Right ventricle myocardium superior (tissue), 1 donor: ENCODE measurements around the gene FIBP. TPM values are rescaled to one million over a fixed set of nuclear protein-coding genes. Genes with fewer than 3 reads are reported as not detected.
A peak's percentile ranks its signal among the peaks of the same experiment; 100 is the strongest.

ENCODE experiments used
- ATAC-seq: fragments of 200-7000 bp; cut with Tn5 transposase; one replicate; pipeline ENCODE4 v1.9.1; 2020; ENCODE audit warnings: mild to moderate bottlenecking; ENCODE audit not compliant: poor library complexity
- DNase-seq: peaks from one replicate; pipeline ENCODE4 v3.0.0-alpha.2; 2020
- intact Hi-C: fragments of 100-400 bp; cut with DNase I; formaldehyde crosslinking; loops from one replicate; pipeline ENCODE4 v1.11.2; 2022
- total RNA-seq: library from RNA; stranded (reverse); fragmentation: NEBNext Ultra II Directional; extraction: Animal tissue kit (Norgen Biotek cat#: 25700); gene quantifications from one replicate; pipeline ENCODE4 v1.2.1, GENCODE V29; 2021
- donor health status: DM: no; HTN: yes; CAD: no; lungs with severe emphysema.

The FIBP gene
- total RNA-seq, 1 donor from 2014 or later = 37.7 TPM

GRCh38 chr11:65863889-65864705, 24.2 kb downstream of the FIBP start:
- ATAC-seq = no peak
- intact Hi-C loops = no loop called here
- DNase-seq = no peak

- ATAC-seq (no peak), DNase-seq (no peak)
- intact Hi-C loops = no loop called here
These were observed 25.1 kb downstream of the FIBP start for GRCh38 chr11:65862941-65863888.

- intact Hi-C loops = no loop called here
- ATAC-seq = no peak
- DNase-seq = no peak
These were observed 26.0 kb downstream of the FIBP start for GRCh38 chr11:65862191-65862735.

- intact Hi-C loops = no loop called here
- DNase-seq (no peak), ATAC-seq (no peak)
These were observed 26.6 kb downstream of the FIBP start for GRCh38 chr11:65861533-65862183.

GRCh38 chr11:65861165-65861505, 27.1 kb downstream of the FIBP start:
- intact Hi-C loops = no loop called here
- DNase-seq = no peak
- ATAC-seq = no peak

GRCh38 chr11:65860278-65861164, 27.8 kb downstream of the FIBP start, which contains the start of gene MUS81:
Gene MUS81, plus strand, starts transcription at chr11:65860433. Its CDS starts 321 bp downstream, at chr11:65860754.
- ATAC-seq (peak; percentile 76), DNase-seq (peak; percentile 99)
- intact Hi-C loops = no loop called here

GRCh38 chr11:65859812-65860277, 28.4 kb downstream of the FIBP start:
- intact Hi-C loops = loop anchor here (2.0 kb wide), 1 partner anchor 29 kb away; the partner anchor contains the start of gene FIBP
- DNase-seq = no peak
- no peak for ATAC-seq

- peak; percentile 78 for ATAC-seq
These were observed 29.0 kb downstream of the FIBP start for GRCh38 chr11:65859095-65859811.

GRCh38 chr11:65858681-65859087, 29.6 kb downstream of the FIBP start:
- DNase-seq (no peak), ATAC-seq (no peak)
- intact Hi-C loops = loop anchor here (2.0 kb wide), 1 partner anchor 30 kb away; the partner anchor contains the start of gene FIBP

More at GRCh38 chr11:65859095-65859811, 29.0 kb downstream of the FIBP start:
- peak; percentile 100 for DNase-seq
- intact Hi-C loops = loop anchor here (2.0 kb wide), 1 partner anchor 30 kb away; the partner anchor contains the start of gene FIBP

- ATAC-seq (peak; percentile 80), DNase-seq (peak; percentile 100)
- intact Hi-C loops = loop anchor here (2.0 kb wide), 1 partner anchor 31 kb away; the partner anchor contains the start of gene FIBP
These were observed 30.2 kb downstream of the FIBP start, which contains the start of gene CFL1 for GRCh38 chr11:65857853-65858680. Gene CFL1, minus strand, starts transcription at chr11:65858180. Its CDS starts 81 bp downstream, at chr11:65858099.

GRCh38 chr11:65857500-65857852, 30.8 kb downstream of the FIBP start:
- intact Hi-C loops = no loop called here
- ATAC-seq (no peak), DNase-seq (peak; percentile 69)

- intact Hi-C loops = no loop called here
- ATAC-seq (peak; percentile 32), DNase-seq (peak; percentile 92)
These were observed 31.4 kb downstream of the FIBP start for GRCh38 chr11:65856689-65857499.

- intact Hi-C loops = no loop called here
- ATAC-seq = no peak
- DNase-seq = no peak
These were observed 32.3 kb downstream of the FIBP start for GRCh38 chr11:65855927-65856363.

GRCh38 chr11:65854852-65855837, 33.1 kb downstream of the FIBP start:
- no peak for DNase-seq
- intact Hi-C loops = no loop called here
- no peak for ATAC-seq
